Fibroblast of skin of left biceps (primary cell): ENCODE measurements around the gene CNTNAP3B.
A peak's percentile ranks its signal among the peaks of the same experiment; 100 is the strongest.
"Not testable (repeated sequence)": the region's sequence is repeated elsewhere in the genome, so short reads cannot be mapped to it uniquely, and the experiment has no call there.

Experiments
- DNase-seq, 2 experiments: peaks; one replicate each; pipeline ENCODE4 v3.0.0-alpha.2; 2013; ENCODE audit warnings: low read depth in 2 of 2

The CNTNAP3B gene

DNA sequence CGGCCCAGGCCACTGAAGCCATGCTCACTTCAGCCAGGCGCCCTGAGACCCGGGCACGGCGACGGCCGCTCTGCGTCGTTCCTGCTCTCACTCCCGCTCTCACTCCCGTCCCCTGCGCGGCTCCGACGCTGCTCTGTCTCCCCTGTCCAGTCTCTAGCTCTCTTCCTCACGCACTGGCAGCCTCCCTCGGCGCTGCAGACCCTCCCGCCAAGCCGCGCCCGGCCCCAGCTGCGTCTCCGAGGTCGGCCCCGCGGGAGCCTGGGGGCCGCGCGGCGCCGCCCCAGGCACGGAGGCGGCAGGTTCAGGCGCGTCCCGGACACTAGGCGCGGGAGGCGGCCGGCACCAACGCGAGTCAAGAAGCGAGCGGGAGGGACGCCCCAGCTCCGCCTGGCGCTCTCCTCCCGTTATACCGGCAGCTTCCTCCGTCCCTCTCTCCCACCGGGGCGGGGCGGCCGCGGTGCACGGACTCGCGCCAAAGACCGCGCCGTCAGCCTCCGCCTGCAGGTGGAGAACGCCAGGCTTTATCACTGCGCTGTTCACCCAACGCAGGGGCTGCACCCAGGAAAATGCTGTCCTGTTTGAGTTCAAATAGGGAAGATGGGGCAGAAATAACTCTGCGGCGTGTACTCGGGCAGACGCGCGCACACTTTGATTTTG lies at the start of gene CNTNAP3B:
Gene CNTNAP3B, minus strand, starts transcription at position 354 of the 657 bp plus-strand sequence. Its CDS starts 332 bp downstream, at position 22.
- DNase-seq, result not testable (repeated sequence)

DNA sequence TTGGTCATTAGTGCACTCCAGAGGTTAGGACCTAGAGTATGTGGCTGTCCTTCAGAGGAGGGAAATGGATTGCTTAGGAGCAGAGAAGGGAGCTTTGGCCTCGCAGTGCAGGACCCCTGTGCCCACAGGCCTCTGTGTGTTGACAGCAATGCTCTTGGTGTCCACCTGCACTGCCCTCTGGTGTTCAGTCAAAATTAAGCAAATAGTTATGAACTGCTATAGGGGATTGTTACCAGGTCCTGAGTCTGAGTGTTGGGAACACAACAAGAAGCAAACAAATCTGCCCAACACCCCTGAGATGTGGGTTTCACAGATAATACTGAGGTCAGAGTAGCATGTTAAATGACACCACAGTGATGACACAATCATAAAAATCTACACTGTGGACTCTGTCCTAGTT lies 31.1 kb upstream of the CNTNAP3B start:
- not testable (repeated sequence) for DNase-seq

DNA sequence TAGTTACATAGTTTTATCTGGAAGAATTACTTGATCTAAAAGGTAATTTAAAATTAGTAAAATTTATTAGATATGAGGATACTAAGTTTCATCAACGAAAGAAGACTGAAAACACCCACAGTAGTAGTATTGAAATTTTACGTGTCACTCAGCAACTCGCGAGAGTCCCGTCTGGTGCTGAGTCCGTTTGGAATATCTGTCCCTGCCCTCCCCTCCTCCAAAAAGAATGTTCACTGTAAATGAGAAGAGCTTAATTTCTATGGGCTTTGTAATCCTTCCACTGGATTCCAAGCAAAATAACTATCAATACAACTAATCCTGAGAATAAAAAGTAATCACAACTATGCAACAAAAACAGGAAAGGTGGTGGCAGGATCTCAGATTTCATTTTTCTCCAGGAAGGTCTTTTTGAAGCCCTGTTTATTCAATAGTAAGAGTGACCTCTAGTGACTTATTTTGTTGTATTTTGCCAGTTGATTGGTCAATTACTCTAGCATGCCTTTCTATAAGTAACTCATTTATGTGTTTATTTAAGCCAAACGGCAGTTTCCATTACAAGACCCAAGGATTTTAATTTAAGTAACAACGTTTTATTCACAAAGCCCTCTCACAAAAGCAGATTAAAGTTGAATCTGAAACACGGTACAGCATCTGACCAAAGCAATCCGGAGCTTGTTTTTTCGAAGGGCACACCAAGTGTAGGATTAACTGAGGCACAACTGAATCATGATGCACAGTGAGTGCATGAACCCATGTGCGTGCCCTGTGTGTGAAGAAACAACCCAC lies 2.0 kb downstream of the CNTNAP3B start:
- DNase-seq, result not testable (repeated sequence)

DNA sequence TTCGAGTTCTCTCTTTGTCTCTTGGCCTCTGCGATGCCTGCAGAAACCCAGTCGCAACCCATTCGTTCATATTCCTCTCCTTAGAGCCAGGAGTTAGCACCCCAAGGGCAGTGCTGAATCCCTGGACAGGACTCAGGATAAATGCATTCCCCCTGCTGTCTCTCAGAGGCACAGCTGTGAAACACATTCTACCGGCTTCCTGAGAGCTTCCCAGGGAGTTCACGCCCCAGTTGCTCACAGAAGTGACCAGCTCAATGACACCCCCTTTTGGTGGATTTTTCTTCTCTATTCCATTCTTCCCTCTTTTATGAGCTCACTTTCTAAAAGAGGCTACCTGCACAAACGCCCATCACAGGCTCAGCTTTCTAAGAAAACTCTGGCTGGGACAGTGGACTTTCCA lies 8.2 kb downstream of the CNTNAP3B start:
- DNase-seq, result not testable (repeated sequence)

DNA sequence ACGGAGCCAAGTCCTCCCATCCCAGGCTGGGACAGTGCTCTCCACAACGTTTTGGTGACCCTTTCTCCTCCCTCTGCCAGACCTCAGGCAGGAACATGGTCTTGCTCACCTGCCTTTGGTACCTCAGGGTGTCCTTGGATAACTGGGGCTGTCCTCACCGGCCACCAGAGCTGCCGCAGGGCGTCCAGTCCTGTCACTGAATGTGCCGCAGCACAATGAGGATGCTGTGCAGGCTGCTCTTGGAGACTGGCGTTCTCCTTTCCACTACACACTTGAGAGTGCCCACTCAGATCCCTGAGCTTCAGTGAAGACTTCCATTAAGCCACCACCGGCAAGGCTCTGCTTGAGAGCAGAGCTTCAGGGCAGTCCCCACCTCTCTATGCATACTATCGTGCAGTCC lies 33.3 kb downstream of the CNTNAP3B start:
- not testable (repeated sequence) for DNase-seq

DNA sequence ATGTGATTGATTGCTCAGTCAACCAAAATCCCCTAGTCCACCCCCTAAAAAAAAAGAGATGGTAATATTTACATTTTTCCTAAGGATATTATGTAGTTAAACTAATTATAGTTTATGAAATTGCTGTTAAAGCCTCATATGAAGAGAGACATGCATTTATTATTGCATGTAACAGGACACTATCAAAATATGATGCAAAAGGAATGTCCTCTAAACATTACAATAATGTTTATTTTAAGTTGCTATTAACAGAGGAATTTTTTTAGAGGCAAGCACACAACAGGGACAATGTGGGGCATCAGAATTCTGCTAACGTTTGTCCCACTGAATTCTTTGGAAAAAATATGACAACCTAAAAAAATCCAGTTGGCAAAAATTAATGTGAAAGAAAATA lies 44.7 kb downstream of the CNTNAP3B start:
- not testable (repeated sequence) for DNase-seq

DNA sequence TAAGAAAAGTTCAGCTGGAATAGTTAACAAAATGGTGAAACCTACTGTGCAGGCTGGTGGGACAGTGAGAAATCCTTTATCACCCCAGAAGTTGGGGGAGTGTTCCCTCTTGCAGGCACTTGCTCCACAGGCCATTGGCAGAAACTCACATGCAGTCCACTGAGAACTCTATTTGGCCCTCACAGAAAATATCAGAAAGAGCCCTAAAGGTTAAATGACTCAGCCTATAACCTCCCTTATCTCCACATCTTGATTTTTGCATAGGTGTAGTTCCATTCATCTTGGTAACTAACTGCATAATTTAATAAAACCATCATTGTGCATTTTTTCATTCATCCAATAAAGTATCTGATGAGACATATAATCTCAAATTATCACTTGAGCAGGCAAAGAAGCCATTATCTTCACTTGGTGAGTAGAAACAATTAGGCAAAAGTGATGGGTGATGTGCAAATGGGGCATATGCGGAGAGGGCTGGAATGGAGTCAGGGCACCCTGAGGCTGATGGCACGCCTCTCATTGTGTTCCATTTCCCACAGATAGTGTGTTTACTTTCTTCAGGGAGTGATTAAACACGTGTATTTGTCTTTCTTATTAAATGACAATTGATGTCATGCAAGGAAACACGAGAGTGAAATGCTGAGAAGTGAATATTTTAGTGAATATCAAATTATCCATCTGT lies 45.2 kb downstream of the CNTNAP3B start:
- DNase-seq, result not testable (repeated sequence)

DNA sequence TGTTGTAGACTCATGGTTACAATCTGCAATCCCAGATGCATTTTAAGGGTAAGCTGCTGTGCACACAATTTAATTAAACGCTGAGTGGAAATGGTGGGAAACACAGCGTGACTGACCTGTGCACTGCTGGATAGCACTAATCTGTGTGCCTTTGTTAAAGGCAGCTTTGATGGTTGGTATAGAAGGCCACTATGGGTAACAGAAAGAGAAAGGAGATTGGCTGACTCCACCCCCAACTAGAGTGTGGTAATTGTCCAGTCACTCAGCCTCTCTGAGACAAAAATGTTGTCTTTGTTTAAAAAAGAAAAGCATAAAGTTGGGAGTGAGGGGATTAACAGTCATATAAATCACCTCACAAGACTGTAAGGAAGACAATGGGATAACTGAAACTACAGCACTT lies 48.9 kb downstream of the CNTNAP3B start:
- not testable (repeated sequence) for DNase-seq

DNA sequence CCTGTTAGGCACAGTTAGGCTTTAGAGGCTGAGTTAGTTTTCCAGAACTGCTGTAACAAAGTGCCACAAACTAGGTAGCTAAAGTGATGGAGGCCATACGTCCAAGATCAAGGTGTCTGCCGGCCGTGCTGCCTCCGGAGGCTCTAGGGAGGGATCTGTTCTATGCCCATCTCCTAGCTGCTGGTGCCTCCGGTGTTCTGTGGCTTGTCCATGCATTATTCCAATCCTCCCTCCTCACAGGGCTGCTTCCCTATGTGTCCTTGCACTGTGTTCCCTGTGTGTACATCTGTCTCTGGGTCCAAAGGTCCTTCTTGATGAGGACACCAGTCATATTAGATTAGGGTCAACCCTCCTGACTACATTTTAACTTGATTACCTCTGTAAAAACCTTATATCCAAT lies 54.4 kb downstream of the CNTNAP3B start:
- not testable (repeated sequence) for DNase-seq

DNA sequence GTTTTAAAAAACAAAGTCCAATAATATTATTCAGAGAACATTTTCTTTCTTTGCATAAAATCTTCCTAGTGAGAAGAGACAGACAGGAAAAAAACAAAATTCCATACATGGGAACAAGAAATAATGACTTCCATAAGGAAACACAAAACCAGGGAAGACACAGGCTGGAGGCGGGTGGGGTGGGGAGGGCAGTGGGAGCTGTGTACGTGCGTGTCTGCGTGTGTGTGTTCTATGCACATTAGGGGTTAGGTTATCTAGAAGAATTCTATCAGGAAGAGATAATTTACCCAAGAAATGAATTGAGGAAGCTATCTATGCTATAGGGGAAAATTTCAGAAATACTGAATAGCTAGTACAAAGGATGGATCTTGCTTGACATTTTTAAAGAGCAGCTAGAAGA lies 58.2 kb downstream of the CNTNAP3B start:
- DNase-seq, result not testable (repeated sequence)

DNA sequence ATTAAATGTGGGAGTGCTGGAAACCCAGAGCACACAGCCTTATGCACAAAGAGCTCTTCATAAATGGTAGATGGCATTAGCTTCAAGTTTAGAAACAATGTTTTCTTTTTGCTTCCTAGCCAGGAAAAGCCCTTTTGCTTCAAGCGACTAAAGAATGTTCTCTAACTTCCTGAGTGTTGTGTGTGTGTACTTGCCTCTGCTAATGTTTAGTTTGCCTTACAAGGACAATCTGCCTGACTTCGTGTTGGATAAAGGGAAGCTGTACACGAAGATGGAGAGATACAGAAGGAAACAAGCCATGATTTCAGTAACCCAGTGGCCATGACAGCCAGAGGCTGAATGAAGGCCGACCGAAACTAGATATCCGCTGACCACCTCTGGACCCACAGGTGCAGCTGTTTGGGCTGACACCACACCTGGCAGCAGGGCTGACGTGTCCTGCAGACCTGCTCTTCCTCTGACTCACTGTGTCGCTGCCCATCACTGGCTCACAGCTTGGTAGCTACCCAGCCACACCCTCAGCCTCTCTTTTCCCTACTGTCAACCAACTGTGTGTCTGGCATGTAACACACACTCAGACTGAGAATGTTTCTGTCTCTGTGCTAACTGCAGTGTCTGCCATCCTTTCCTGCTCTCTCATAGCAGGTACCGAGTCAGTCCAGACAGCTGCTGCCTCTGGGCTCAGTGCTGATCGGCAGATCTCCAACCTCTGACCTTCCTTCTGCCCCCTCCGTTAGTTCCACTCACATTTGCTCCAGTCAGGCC lies 59.0 kb downstream of the CNTNAP3B start:
- DNase-seq, result not testable (repeated sequence)

DNA sequence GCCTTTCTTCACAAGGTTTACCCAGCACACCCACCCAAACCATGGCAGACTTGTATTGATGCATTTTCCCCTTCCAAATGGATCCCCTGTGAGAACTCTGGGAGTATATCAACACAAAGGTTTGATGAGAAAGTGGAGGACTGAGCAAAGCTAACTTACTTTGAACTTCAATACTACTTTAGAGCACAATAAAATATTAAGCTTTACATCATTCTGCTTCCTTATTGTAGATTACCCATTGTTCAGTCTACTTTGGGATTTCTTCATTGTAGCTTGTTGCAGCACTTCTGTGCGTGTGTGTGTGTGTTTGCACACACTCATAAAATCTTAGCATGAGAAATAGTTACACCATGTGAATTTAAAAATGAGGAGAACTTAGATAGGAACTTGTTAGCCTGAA lies 75.4 kb downstream of the CNTNAP3B start:
- DNase-seq, result not testable (repeated sequence)

DNA sequence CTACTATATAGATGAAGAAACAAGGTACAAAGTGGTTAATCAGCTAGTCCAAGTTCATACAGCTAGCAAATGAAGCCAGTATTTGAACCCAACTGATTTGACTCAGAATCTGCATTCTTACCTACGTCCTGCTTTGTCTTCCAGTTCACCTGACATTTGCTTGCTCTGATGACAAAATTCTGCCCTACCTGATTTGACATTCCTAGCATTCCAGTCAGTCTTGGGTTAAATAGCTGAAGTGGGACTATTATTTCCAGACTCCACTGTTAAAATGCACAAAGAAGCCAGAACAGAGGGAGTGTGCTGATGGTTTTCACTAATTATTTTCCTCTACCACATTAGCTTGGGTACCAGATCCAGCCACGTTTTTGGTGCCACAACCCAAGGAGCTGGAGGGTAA lies 78.5 kb downstream of the CNTNAP3B start:
- not testable (repeated sequence) for DNase-seq

DNA sequence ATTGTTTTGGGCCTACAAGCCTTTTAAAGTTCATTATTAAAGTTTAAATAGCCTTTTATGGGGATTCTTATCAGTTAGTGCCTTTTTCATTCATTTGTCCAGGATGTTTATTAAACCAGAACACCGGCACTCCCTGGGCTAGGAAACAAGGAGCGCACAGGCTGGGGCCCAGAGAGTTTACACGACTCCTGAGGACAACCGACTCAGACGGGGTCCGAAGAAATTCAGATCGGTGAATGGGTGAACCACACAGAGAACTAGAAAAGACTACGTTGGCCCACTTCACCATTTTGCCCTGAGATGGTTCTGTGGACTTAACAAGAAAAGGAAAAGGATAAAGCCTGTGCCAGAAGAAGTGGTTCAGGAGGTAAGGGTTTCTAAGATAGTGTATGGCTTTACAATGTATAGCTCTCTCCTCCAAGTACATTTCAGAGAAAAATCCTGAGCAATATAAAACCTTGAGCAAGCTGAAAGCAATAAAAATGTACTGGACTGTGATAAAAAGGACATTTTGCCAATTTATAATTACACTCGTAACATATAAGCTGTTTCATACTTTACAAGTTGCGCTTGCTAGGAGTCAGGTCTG lies 84.7 kb downstream of the CNTNAP3B start:
- DNase-seq, result not testable (repeated sequence)

DNA sequence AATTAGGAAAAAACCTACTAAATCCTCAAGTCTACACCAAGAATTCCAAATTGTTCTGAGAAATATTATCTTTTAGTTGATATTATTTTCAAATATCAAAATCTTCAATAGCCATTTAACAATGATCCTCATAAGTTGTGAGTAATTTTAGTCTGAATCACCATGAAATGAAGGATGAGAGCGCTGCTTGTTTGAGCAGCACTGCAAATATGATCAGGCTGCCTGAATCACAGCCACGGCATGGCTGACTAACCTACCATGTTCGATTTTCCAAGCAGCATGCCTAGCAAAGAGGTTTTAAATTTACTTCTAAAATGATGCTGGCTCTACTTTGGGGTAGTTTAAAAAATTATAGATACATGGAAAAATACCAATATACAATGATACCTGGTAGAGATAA lies 95.7 kb downstream of the CNTNAP3B start:
- not testable (repeated sequence) for DNase-seq

DNA sequence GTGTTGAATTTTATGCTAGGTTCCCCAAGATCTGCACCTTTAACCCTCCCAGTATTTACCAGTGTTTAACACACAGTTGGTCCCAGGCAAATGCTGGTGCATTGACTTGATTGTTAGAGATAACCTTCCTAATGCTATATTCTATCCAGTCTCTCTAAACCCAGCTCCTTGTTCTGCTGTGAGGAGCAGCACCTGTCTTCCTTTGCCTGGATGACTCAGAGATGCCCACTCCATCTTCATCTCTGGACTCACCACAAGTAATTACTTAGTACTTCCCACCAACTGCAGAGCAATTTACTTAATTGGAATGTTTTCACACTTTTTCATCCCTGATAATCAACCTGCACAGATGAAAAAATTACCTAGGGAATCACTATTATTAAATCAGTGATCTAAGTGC lies 108.6 kb downstream of the CNTNAP3B start:
- DNase-seq, result not testable (repeated sequence)

DNA sequence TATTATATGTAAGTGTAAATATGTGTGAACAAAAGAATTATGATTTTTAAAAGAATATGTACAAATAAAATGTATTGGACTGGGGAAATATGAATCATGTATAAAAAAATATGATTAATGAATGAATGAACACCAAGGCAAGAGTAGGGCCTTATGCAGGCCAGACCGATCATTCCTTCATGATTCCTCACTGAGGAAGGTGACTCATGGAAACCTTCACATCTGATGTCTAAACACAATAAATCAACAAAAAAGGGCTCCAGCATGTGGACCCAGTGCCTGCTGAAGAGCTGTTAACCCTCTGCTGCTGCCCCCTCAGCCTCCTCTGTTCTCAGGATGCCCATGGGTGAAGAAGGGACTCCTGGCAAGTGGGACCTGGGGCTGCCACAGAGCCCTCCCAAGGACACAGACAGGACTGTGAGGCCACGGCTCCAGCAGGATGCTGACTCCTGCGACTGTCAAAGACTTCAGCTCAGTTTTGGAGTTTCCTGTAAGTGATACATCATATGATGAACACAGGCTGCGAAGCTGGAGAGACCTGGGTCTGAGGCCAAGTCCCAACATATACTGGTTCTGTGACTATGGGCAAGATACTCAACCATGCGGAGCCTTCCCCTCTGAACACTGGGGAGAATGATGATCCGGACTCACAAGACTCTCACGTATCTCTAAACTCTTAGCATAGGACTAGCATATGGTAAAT lies 110.9 kb downstream of the CNTNAP3B start:
- peak in 1 of 2 experiments; percentile 0 for DNase-seq

DNA sequence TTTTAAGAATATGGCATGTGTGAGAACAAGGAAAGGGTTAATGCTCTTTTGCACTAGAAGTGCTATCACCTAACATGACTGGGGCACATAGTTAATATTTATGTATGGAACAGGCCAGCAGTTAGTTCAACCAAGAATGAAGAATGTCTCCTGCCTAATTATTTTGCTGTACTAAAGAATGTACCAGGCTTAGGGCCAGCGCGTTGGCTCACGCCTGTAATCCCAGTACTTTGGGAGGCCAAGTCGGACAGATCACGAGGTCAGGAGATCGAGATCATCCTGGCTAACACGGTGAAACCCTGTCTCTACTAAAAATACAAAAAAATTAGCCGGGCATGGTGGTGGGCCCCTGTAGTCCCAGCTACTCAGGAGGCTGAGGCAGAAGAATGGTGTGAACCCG lies 114.9 kb downstream of the CNTNAP3B start:
- not testable (repeated sequence) for DNase-seq

DNA sequence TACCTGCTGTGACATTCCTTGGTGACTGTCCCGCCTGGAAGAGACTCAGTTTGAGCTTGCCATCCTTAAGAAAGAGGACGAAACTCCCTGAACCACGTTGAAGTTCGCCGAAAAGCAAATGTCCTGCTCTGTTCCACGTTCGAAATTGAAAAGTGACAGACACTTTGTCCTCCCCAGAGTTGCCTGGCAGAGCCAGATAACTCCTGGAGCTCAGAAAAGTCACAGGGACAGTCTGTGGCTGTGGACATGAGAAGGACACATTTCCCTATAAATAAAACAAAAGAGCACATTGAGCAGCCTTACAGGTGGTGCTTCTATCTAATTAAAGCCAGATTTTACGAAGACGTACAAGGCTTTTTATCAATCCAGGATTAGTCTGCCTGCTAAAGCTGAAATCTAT lies 137.6 kb downstream of the CNTNAP3B start:
- DNase-seq, result not testable (repeated sequence)

DNA sequence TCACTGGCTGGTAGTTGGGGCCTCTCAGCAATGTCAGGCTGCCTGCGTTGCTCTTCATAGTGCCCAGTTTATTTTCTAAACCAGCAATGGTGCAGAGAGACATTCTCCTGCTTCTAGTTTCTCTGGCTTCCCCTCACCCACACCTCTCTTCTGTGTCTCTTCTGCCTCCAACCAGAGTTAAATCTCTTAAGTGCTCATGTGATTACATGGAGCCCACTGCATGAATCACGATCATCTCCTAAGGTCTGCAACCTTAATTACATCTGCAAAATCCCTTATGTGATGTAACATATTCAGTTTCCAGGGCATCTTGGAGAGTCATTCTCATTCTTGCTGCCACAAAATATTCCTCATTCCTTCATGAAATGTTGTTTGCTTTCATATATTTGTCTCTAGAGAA lies 149.0 kb downstream of the CNTNAP3B start:
- DNase-seq, result not testable (repeated sequence)
